ENCODE data around the gene JHY.
"Not testable (repeated sequence)": the region's sequence is repeated elsewhere in the genome, so short reads cannot be mapped to it uniquely, and the experiment has no call there.

JHY gene

GRCh38 chr11:122853971-122854446 lies 28.6 kb upstream of the JHY start:
- no peak overlapping the region for H3K4me3 ChIP-seq (ENCODE audit: low read length)
- DNase-seq (ENCODE audit: low read depth): peak; percentile 39
- TF ChIP-seq CTCF (conservative IDR thresholded peaks at IDR 0.05; ENCODE audit: low read depth, low read length): peak; percentile 69

- no peak overlapping the region for H3K4me3 ChIP-seq (ENCODE audit: low read length)
- DNase-seq (ENCODE audit: low read depth): no peak
- TF ChIP-seq CTCF (conservative IDR thresholded peaks at IDR 0.05; ENCODE audit: low read depth, low read length): no peak
Observed at GRCh38 chr11:122861631-122862030, 20.9 kb upstream of the JHY start.

- H3K4me3 ChIP-seq (ENCODE audit: low read length): no peak overlapping the region
- no peak for TF ChIP-seq CTCF (conservative IDR thresholded peaks at IDR 0.05; ENCODE audit: low read depth, low read length)
- no peak for DNase-seq (ENCODE audit: low read depth)
Observed at GRCh38 chr11:122862091-122862490, 20.5 kb upstream of the JHY start.

- not testable (repeated sequence) for H3K4me3 ChIP-seq (ENCODE audit: low read length); DNase-seq (ENCODE audit: low read depth)
Observed at GRCh38 chr11:122863154-122863553, 19.4 kb upstream of the JHY start.

- H3K4me3 ChIP-seq (ENCODE audit: low read length): no peak overlapping the region
Observed at GRCh38 chr11:122863704-122864326, 18.7 kb upstream of the JHY start.

GRCh38 chr11:122864386-122865115 lies 18.0 kb upstream of the JHY start:
- no peak for TF ChIP-seq CTCF (conservative IDR thresholded peaks at IDR 0.05; ENCODE audit: low read depth, low read length)
- no peak for DNase-seq (ENCODE audit: low read depth)
- H3K4me3 ChIP-seq (ENCODE audit: low read length): no peak overlapping the region

More at GRCh38 chr11:122863704-122864326, 18.7 kb upstream of the JHY start:
- peak; percentile 92 for TF ChIP-seq CTCF (conservative IDR thresholded peaks at IDR 0.05; ENCODE audit: low read depth, low read length)
- DNase-seq (ENCODE audit: low read depth): no peak

- DNase-seq (ENCODE audit: low read depth): no peak
- no peak overlapping the region for H3K4me3 ChIP-seq (ENCODE audit: low read length)
- no peak for TF ChIP-seq CTCF (conservative IDR thresholded peaks at IDR 0.05; ENCODE audit: low read depth, low read length)
Observed at GRCh38 chr11:122869622-122870021, 12.9 kb upstream of the JHY start.
